ENCODE measurements around the gene U2AF2. TPM values are rescaled to one million over a fixed set of nuclear protein-coding genes. Genes with fewer than 3 reads are reported as not detected.

Gene U2AF2
- total RNA-seq, 1 experiment from 2014 or later = 321 TPM

DNA sequence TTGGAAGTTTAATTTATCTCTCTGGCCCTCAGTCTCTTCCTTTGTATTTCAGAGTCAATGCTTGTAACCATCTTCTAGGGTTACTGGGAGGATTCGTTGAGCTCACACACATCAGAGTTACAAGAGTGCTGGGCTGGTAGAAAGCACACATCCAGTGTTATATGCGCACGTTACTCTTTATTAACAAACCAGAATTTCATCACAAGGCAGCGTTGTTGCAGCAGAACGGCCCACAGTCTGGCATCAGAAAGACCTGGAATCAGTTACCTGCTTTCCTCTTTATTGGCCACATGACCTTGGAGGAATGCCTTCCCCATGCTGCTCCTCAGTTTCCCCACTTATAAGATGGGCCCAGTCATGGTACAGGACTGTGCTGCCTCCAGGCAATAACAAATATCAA is 45.5 kb upstream of the U2AF2 start:
- Histone ChIP-seq H3K27me3 (ENCODE audit: insufficient read depth, low read length) (no peaks in the 10 kb centered on the region), H3K23ac (ENCODE audit: insufficient read length, low read depth, low read length) (no peak overlapping the region), H3K56ac (ENCODE audit: insufficient read length, low read depth, low read length) (no peak overlapping the region), H4K91ac (ENCODE audit: insufficient read length, low read depth, low read length) (no peak overlapping the region), H2BK12ac (ENCODE audit: insufficient read length, low read depth, low read length) (no peak overlapping the region), H3K79me2 (ENCODE audit: insufficient read depth, low read length) (peaks cover 1% of the 10 kb centered on the region; the same call in 1 of the 2 replicates), H3K9me3 (ENCODE audit: control insufficient read depth, low read depth, low read length) (no peaks in the 10 kb centered on the region), H3K79me1 (ENCODE audit: insufficient read depth, low read depth, low read length, poor library complexity, severe bottlenecking) (peaks cover 4% of the 10 kb centered on the region), H2BK15ac (ENCODE audit: low read depth, low read length) (no peak overlapping the region), H3K18ac (ENCODE audit: insufficient read length, low read depth, low read length) (no peak overlapping the region), H4K20me1 (ENCODE audit: control insufficient read depth, insufficient read depth, insufficient read length) (no peaks in the 10 kb centered on the region), H3K4me2 (ENCODE audit: insufficient read depth, insufficient read length, low read length) (no peak overlapping the region), H2BK5ac (ENCODE audit: insufficient read length, low read length) (no peak overlapping the region), H2BK20ac (ENCODE audit: low read depth, low read length, poor library complexity, severe bottlenecking) (no peak overlapping the region), H3K4me1 (ENCODE audit: insufficient read depth, low read length) (0 out of 2 replicates have a peak, but pooled peaks cover 3% of the 10 kb centered on the region), H2BK120ac (ENCODE audit: low read depth, low read length, poor library complexity, severe bottlenecking) (no peak overlapping the region), H3K4ac (ENCODE audit: low read depth, low read length) (no peak overlapping the region), H3K27ac (ENCODE audit: insufficient read length, low read depth, low read length) (no peak overlapping the region), H4K8ac (replicated peaks; ENCODE audit: insufficient read length, low read depth, low read length) (no peak overlapping the region), H3T11ph (ENCODE audit: low read length) (no peak overlapping the region), H3K14ac (ENCODE audit: insufficient read depth, low read length) (no peak overlapping the region), H3K23me2 (ENCODE audit: insufficient read length, low read depth, low read length, poor library complexity, severe bottlenecking) (peaks cover 8% of the 10 kb centered on the region), H2AFZ (ENCODE audit: low read length) (no peak overlapping the region), H3K9ac (ENCODE audit: extremely low read depth, insufficient read length, low read length) (no peak overlapping the region), H2AK5ac (ENCODE audit: insufficient read length, low read length) (no peak overlapping the region), H4K5ac (ENCODE audit: insufficient read length, low read depth, low read length) (no peak overlapping the region)
- Mint-ChIP-seq H3K27ac (no peak overlapping the region; a peak in 1 of 7 replicates), H3K36me3 (ENCODE audit: insufficient read depth in 1 of 3, low read depth in 3 of 3) (peaks cover 14 to 38% (median 24%) of the 10 kb centered on the region in 3 experiments), H3K4me1 (peaks cover 17 to 19% of the 10 kb centered on the region in 2 experiments), H3K27me3 (ENCODE audit: low read depth) (no peaks in the 10 kb centered on the region), H3K4me3 (no peak overlapping the region), H3K9me3 (no peaks in the 10 kb centered on the region)
- WGBS (ENCODE audit: extremely low coverage, insufficient read length, low lambda C conversion rate) = no CpG with 5 or more reads among the region's 5 CpGs
- TF ChIP-seq, protein P1, sequence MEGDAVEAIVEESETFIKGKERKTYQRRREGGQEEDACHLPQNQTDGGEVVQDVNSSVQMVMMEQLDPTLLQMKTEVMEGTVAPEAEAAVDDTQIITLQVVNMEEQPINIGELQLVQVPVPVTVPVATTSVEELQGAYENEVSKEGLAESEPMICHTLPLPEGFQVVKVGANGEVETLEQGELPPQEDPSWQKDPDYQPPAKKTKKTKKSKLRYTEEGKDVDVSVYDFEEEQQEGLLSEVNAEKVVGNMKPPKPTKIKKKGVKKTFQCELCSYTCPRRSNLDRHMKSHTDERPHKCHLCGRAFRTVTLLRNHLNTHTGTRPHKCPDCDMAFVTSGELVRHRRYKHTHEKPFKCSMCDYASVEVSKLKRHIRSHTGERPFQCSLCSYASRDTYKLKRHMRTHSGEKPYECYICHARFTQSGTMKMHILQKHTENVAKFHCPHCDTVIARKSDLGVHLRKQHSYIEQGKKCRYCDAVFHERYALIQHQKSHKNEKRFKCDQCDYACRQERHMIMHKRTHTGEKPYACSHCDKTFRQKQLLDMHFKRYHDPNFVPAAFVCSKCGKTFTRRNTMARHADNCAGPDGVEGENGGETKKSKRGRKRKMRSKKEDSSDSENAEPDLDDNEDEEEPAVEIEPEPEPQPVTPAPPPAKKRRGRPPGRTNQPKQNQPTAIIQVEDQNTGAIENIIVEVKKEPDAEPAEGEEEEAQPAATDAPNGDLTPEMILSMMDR (conservative IDR thresholded peaks at IDR 0.05) = no peak
- no peak for DNase-seq
